ENCODE data around the gene AMELX.
A peak's percentile ranks its signal among the peaks of the same experiment; 100 is the strongest.

The AMELX gene

DNA sequence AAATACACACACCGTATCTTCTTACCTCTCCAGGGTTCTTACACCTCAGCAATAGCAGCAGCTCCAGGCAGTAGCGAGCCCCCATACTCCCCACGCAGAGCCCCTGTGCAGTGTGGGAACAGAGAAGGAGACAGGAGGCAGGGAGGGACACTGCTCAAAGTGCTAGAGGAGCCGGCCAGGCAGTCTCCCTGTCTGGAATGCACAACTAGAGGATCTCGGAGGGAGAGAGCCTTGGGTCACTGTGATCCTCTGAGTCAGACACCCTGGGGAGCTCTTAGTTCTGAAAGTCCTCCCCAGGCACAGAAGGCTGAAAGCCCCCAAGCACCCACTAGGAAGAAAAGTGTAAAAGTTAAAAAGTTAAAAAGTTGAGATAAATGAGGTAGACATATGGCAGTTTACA lies 16.0 kb downstream of the AMELX start:
- no peak for DNase-seq (ENCODE audit: low spot score)

DNA sequence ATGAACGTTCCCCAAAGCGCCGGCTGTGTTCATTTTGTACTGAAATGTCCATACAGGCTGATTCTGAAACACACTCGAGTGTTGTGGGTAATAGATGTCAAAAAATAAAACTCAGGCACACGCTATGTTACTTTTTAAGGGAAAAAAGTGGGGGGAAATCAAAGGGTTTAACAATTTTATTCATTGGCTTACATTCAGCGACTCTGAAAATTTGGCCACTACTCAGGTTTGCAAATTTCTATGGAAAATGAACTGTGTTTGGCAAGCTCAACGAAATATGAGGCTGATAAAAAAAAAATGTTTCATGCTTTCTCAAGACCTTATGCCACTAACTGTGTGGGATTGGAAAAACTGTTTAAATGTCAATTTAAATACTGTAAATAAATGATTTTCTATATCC lies 18.5 kb downstream of the AMELX start:
- DNase-seq (ENCODE audit: low spot score): no peak

- no peak for DNase-seq (ENCODE audit: low spot score)
Observed at GRCh38 chrX:11319806-11320520, 26.8 kb downstream of the AMELX start.

GRCh38 chrX:11321986-11322385 lies 28.8 kb downstream of the AMELX start:
- DNase-seq (ENCODE audit: low spot score): no peak

DNA sequence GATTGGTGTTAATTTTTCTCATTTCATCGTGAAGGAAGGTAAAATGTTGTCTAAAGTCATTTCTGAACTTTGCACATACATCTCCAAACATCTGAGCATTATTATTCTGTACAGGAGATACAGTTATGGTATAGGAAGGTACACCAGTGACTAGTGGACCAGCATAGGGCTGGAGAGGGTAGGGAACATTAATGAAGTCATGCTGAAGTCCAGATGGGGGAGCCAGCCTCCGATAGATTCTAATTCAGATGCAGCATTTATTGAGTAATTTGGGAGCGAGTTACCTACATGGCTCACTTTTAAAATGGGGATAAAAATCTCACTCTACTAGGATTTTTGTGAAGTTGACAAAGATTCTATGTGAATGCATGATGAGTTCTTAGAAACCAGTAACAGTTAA lies 34.9 kb downstream of the AMELX start:
- DNase-seq (ENCODE audit: low spot score): no peak

DNA sequence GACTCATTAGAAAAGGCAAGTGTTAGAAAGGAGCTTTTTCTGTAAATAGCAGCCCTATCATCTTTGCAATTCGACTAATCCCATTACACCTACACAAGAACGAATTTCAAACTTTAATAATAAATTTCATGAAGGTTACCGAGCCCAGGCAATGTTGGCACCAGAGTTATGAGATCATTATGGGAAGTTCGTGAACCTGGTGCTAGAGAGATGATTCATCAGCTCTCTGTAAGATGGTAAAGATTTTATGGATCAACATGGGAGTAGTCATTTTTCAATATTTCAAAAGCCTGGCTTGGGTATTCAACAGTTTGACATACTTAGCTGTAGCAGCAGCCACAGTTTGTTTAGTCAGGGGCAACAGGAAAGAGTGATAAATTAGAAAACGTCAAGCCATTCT lies 35.8 kb downstream of the AMELX start:
- DNase-seq (ENCODE audit: low spot score): no peak

DNA sequence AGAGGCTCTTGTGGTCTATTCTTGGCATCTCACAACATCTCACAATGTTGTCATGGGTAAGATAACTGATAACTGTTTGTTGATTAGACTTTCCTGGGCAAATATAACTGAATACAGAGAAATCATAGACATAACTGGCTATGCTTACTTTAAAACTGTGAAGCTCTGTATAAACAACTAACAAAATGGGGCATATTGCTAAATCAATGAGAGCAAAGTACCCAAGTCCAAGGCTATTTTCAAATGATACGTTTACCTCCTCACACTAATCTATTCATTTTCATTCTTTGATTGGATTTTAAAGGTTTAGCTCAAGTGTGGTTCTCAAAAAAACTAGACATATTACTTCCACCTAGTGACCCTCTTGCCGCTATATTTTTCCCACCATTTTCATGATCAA lies 38.6 kb downstream of the AMELX start:
- no peak for DNase-seq (ENCODE audit: low spot score)

GRCh38 chrX:11334165-11334564 lies 41.0 kb downstream of the AMELX start:
- DNase-seq (ENCODE audit: low spot score): no peak

DNA sequence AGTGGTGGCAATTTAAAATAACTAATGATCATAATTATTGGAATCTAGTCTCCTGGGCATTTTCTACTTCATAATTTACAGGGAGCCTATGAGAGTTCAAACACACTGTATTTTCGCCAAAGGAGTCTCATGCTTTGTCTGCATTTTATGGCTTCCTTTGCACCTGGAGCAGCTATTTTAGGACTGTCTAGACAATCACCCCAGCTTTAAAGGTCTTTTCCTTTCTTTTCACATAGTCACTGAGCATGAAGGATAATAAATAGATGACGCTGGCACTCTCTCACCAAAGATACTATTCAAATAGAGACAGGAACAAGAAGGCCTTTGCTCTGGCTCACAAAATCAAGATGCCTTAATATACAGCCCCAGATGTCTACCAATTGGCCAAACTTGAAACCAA lies 43.0 kb downstream of the AMELX start:
- DNase-seq (ENCODE audit: low spot score): no peak

DNA sequence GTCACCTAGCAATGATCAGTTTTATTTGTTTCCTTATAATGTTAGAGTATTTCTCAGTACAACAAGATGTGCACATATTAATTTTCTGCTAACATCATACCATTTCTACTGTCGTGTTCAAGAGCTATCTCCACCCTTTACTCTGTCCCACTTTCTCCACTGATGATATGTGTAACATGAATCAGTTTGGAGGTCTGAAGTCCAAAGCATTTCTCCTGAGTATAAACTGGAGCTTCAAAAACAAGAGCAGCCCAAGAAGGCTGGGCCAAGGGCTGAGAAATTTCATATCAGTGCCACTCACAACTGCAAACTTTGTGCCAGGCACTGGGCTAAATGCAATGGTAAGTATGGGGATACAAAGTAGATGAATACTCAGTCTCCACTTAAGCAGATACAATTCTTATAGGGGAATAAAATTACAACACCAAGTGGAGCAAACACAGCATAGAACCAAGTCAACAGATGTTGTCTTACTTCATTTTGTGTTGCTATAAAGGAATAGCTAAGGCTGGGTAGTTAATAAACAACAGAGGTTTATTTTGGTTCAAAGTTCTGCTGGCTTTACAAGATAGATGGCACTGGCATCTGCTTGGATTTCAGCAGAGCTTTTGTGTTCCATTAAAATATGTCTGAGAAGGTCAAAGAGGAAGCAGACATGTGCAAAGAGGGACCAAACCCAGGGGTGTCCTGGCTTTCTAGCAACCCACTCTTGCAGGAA lies 44.2 kb downstream of the AMELX start:
- DNase-seq (ENCODE audit: low spot score): no peak

GRCh38 chrX:11341274-11342201 lies 48.3 kb downstream of the AMELX start:
- peak; percentile 1 for DNase-seq (ENCODE audit: low spot score)

DNA sequence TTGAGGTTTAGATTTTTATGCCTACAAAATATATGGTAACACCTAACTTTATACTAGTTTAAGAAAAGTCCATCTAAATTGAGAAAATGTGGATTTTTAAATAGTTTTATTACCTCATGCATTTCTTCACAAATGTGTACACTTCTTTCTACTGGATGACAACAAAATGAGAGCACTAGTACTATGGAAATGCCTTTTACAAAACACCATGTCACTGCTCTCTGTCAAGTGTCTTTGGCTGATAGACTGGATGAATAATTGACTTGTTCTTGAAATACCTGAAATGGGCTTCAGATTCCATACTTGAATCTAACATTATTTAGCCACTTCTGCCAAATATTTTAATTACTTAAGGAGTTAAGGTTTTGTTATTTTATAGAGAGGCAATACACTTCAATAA lies 49.5 kb downstream of the AMELX start:
- no peak for DNase-seq (ENCODE audit: low spot score)

GRCh38 chrX:11346121-11346682 lies 53.0 kb downstream of the AMELX start:
- DNase-seq (ENCODE audit: low spot score): no peak

DNA sequence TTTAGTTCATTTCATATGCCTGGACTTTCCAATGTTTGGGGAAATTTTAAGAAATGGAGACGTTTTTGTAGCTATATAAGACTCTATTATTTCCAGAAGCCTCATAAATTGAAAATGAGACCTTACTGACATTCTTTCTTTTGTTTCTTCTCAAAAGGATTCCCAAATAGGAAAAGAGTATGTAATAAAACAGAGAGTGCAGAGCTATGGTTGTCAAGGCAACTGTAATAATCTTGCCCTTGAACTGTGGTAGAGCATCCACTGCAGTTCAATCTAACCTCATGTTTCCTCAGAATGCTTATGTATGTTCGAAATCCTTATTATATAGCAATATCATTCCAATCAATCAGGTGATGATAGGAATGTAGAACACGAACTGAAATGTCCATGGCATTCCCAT lies 54.1 kb downstream of the AMELX start:
- DNase-seq (ENCODE audit: low spot score): no peak

DNA sequence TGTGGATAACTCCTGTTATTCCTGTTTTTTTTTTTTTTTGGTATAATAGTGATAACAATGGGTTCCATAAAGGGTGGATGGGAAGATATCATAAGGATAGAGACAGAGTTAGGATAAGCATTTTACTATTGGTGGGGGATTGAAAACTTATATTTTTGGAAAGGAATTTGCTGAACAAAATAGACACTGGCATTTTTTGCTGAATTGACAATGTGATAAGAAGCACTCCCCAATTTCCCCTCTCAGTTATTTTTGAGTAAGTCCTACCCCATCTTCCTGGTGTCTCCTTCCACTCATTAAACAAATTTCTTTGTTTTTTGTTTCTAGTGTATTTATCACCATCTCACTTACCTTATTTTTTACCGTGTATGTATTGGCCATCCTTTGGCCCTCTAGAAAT lies 55.8 kb downstream of the AMELX start:
- DNase-seq (ENCODE audit: low spot score): no peak

DNA sequence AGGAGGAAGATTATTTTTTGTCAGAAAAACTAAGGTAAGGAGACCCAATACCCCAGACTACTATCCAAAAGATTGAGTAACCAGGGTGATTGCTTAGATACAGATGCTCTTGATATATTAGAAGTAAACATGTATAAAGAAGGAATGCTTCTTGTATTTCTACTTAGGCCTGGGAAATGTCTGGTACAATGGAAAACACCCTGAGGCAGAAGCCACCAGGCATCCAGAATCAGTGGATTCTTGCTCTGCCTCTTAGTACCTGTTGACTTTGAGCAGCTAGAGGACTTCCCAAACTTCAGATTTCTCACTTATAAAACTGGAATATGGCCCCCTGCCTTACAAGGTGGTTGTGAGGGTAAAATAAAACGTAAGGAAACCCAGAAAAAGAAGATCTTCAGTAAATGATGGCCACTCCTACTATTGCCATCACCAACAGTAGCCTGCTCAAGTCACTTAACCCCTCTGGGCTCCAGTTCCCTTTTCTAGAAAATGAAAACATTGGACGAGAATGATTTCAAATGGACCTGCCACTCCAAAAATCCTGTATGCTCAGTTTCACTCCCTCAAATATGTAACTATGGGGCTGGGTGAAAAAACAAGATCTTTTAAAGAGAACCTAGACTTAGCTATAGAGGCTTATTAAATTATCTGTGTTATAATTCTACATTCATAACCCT lies 56.6 kb downstream of the AMELX start:
- DNase-seq (ENCODE audit: low spot score): no peak

Data from SW480 (cell line).